ENCODE results near the gene ALLC.
"Not testable (repeated sequence)": the region's sequence is repeated elsewhere in the genome, so short reads cannot be mapped to it uniquely, and the experiment has no call there.

The ALLC gene

GRCh38 chr2:3626118-3626811 lies 31.7 kb upstream of the ALLC start:
- no peak for DNase-seq (ENCODE audit: low read depth in 4 of 4, low spot score in 1 of 4)

GRCh38 chr2:3626812-3627499 lies 31.0 kb upstream of the ALLC start:
- no peak for DNase-seq (ENCODE audit: low read depth in 4 of 4, low spot score in 1 of 4)

GRCh38 chr2:3627500-3628100 lies 30.4 kb upstream of the ALLC start:
- DNase-seq (ENCODE audit: low read depth in 4 of 4, low spot score in 1 of 4), result no peak

- DNase-seq (ENCODE audit: low read depth in 4 of 4, low spot score in 1 of 4), result no peak
Measured at GRCh38 chr2:3628241-3628679, 29.7 kb upstream of the ALLC start.

GRCh38 chr2:3628800-3629199 lies 29.2 kb upstream of the ALLC start:
- DNase-seq (ENCODE audit: low read depth in 4 of 4, low spot score in 1 of 4), result no peak

GRCh38 chr2:3630631-3631030 lies 27.4 kb upstream of the ALLC start:
- no peak for DNase-seq (ENCODE audit: low read depth in 4 of 4, low spot score in 1 of 4)

GRCh38 chr2:3631161-3631850 lies 26.7 kb upstream of the ALLC start:
- DNase-seq (ENCODE audit: low read depth in 4 of 4, low spot score in 1 of 4), result no peak

GRCh38 chr2:3631851-3632659 lies 25.9 kb upstream of the ALLC start:
- no peak for DNase-seq (ENCODE audit: low read depth in 4 of 4, low spot score in 1 of 4)

GRCh38 chr2:3633089-3633981 lies 24.7 kb upstream of the ALLC start:
- no peak for DNase-seq (ENCODE audit: low read depth in 4 of 4, low spot score in 1 of 4)

GRCh38 chr2:3633982-3634595 lies 23.9 kb upstream of the ALLC start:
- no peak for DNase-seq (ENCODE audit: low read depth in 4 of 4, low spot score in 1 of 4)

- DNase-seq (ENCODE audit: low read depth in 4 of 4, low spot score in 1 of 4), result no peak
Measured at GRCh38 chr2:3634596-3635121, 23.3 kb upstream of the ALLC start.

- DNase-seq (ENCODE audit: low read depth in 4 of 4, low spot score in 1 of 4), result no peak
Measured at GRCh38 chr2:3635171-3635974, 22.6 kb upstream of the ALLC start.

GRCh38 chr2:3635975-3636327 lies 22.0 kb upstream of the ALLC start:
- DNase-seq (ENCODE audit: low read depth in 4 of 4, low spot score in 1 of 4), result not testable (repeated sequence)

- no peak for DNase-seq (ENCODE audit: low read depth in 4 of 4, low spot score in 1 of 4)
Measured at GRCh38 chr2:3636586-3637310, 21.3 kb upstream of the ALLC start.

- DNase-seq (ENCODE audit: low read depth in 4 of 4, low spot score in 1 of 4), result no peak
Measured at GRCh38 chr2:3637311-3637675, 20.7 kb upstream of the ALLC start.

GRCh38 chr2:3637692-3638455 lies 20.1 kb upstream of the ALLC start:
- DNase-seq (ENCODE audit: low read depth in 4 of 4, low spot score in 1 of 4), result no peak

- no peak for DNase-seq (ENCODE audit: low read depth in 4 of 4, low spot score in 1 of 4)
Measured at GRCh38 chr2:3638456-3638810, 19.6 kb upstream of the ALLC start.

All from stimulated activated CD4-positive, alpha-beta T cell treated with anti-CD3 and anti-CD28 coated beads, Interleukin-1b, Interleukin-23, amount 100 ng/mL, for 24 hours (primary cell).